Measurements from ENCODE around the gene GOLT1A. TPM values are rescaled to one million over a fixed set of nuclear protein-coding genes. Genes with fewer than 3 reads are reported as not detected.
A peak's percentile ranks its signal among the peaks of the same experiment; 100 is the strongest.

The GOLT1A gene
- polyA plus RNA-seq, 1 donor = 113 TPM

GRCh38 chr1:204161609-204162493 lies 51.9 kb downstream of the GOLT1A start:
- no peaks in the 10 kb centered on the region for H3K36me3 ChIP-seq (ENCODE audit: control insufficient read depth, insufficient read depth, low read length)
- no peaks in the 10 kb centered on the region for H3K27me3 ChIP-seq (ENCODE audit: control insufficient read depth, insufficient read depth, low read length)
- no peaks in the 10 kb centered on the region for H3K4me1 ChIP-seq (ENCODE audit: control insufficient read depth, insufficient read depth, low read length)
- no peak overlapping the region for H3K4me3 ChIP-seq (ENCODE audit: low read length)
- WGBS (ENCODE audit: insufficient coverage, low lambda C conversion rate) = no CpG with 5 or more reads among the region's 14 CpGs
- no peaks in the 10 kb centered on the region for H3K9me3 ChIP-seq (ENCODE audit: control insufficient read depth, low read depth, low read length)
- no peak overlapping the region for H3K27ac ChIP-seq (ENCODE audit: low read length)
- no peak for DNase-seq

GRCh38 chr1:204157962-204158361 lies 55.8 kb downstream of the GOLT1A start:
- H3K36me3 ChIP-seq (ENCODE audit: control insufficient read depth, insufficient read depth, low read length) = no peaks in the 10 kb centered on the region
- no peaks in the 10 kb centered on the region for H3K9me3 ChIP-seq (ENCODE audit: control insufficient read depth, low read depth, low read length)
- H3K4me1 ChIP-seq (ENCODE audit: control insufficient read depth, insufficient read depth, low read length) = peaks cover 2% of the 10 kb centered on the region
- no peak overlapping the region for H3K27ac ChIP-seq (ENCODE audit: low read length)
- H3K27me3 ChIP-seq (ENCODE audit: control insufficient read depth, insufficient read depth, low read length) = no peaks in the 10 kb centered on the region
- WGBS (ENCODE audit: insufficient coverage, low lambda C conversion rate) = 66% methylated on average over 3 of the region's 6 CpGs
- DNase-seq = no peak
- H3K4me3 ChIP-seq (ENCODE audit: low read length) = no peak overlapping the region

GRCh38 chr1:204155881-204156280 lies 57.9 kb downstream of the GOLT1A start:
- H3K4me1 ChIP-seq (ENCODE audit: control insufficient read depth, insufficient read depth, low read length) = peaks cover 15% of the 10 kb centered on the region
- no peak overlapping the region for H3K27ac ChIP-seq (ENCODE audit: low read length)
- WGBS (ENCODE audit: insufficient coverage, low lambda C conversion rate) = no CpG with 5 or more reads among the region's 10 CpGs
- no peaks in the 10 kb centered on the region for H3K27me3 ChIP-seq (ENCODE audit: control insufficient read depth, insufficient read depth, low read length)
- H3K9me3 ChIP-seq (ENCODE audit: control insufficient read depth, low read depth, low read length) = no peaks in the 10 kb centered on the region
- DNase-seq = no peak
- H3K4me3 ChIP-seq (ENCODE audit: low read length) = no peak overlapping the region
- no peaks in the 10 kb centered on the region for H3K36me3 ChIP-seq (ENCODE audit: control insufficient read depth, insufficient read depth, low read length)

GRCh38 chr1:204154568-204155255 lies 59.1 kb downstream of the GOLT1A start:
- WGBS (ENCODE audit: insufficient coverage, low lambda C conversion rate) = no CpG with 5 or more reads among the region's 15 CpGs
- no peaks in the 10 kb centered on the region for H3K36me3 ChIP-seq (ENCODE audit: control insufficient read depth, insufficient read depth, low read length)
- peaks cover 18% of the 10 kb centered on the region for H3K4me1 ChIP-seq (ENCODE audit: control insufficient read depth, insufficient read depth, low read length)
- H3K4me3 ChIP-seq (ENCODE audit: low read length) = no peak overlapping the region
- no peaks in the 10 kb centered on the region for H3K9me3 ChIP-seq (ENCODE audit: control insufficient read depth, low read depth, low read length)
- DNase-seq = no peak
- H3K27ac ChIP-seq (ENCODE audit: low read length) = no peak overlapping the region
- H3K27me3 ChIP-seq (ENCODE audit: control insufficient read depth, insufficient read depth, low read length) = no peaks in the 10 kb centered on the region

GRCh38 chr1:204153667-204154066 lies 60.1 kb downstream of the GOLT1A start:
- H3K36me3 ChIP-seq (ENCODE audit: control insufficient read depth, insufficient read depth, low read length) = no peaks in the 10 kb centered on the region
- H3K4me1 ChIP-seq (ENCODE audit: control insufficient read depth, insufficient read depth, low read length) = peaks cover 18% of the 10 kb centered on the region
- WGBS (ENCODE audit: insufficient coverage, low lambda C conversion rate) = 80% methylated on average over 1 of the region's 5 CpGs

GRCh38 chr1:204152310-204153044 lies 61.3 kb downstream of the GOLT1A start:
- H3K27me3 ChIP-seq (ENCODE audit: control insufficient read depth, insufficient read depth, low read length) = no peaks in the 10 kb centered on the region
- WGBS (ENCODE audit: insufficient coverage, low lambda C conversion rate) = no CpG with 5 or more reads among the region's 25 CpGs
- peak overlapping the region; percentile 59 for H3K4me3 ChIP-seq (ENCODE audit: low read length)
- no peaks in the 10 kb centered on the region for H3K36me3 ChIP-seq (ENCODE audit: control insufficient read depth, insufficient read depth, low read length)
- H3K4me1 ChIP-seq (ENCODE audit: control insufficient read depth, insufficient read depth, low read length) = peaks cover 29% of the 10 kb centered on the region
- no peaks in the 10 kb centered on the region for H3K9me3 ChIP-seq (ENCODE audit: control insufficient read depth, low read depth, low read length)
- DNase-seq = peak in 1 of 2 donors; percentile 20
- H3K27ac ChIP-seq (ENCODE audit: low read length) = peak overlapping the region; percentile 42

More at GRCh38 chr1:204153667-204154066, 60.1 kb downstream of the GOLT1A start:
- H3K27me3 ChIP-seq (ENCODE audit: control insufficient read depth, insufficient read depth, low read length) = no peaks in the 10 kb centered on the region
- no peak for DNase-seq
- H3K9me3 ChIP-seq (ENCODE audit: control insufficient read depth, low read depth, low read length) = no peaks in the 10 kb centered on the region
- no peak overlapping the region for H3K27ac ChIP-seq (ENCODE audit: low read length)
- H3K4me3 ChIP-seq (ENCODE audit: low read length) = no peak overlapping the region

- no peaks in the 10 kb centered on the region for H3K9me3 ChIP-seq (ENCODE audit: control insufficient read depth, low read depth, low read length)
- H3K36me3 ChIP-seq (ENCODE audit: control insufficient read depth, insufficient read depth, low read length) = no peaks in the 10 kb centered on the region
- no CpG with 5 or more reads among the region's 94 CpGs for WGBS (ENCODE audit: insufficient coverage, low lambda C conversion rate)
- DNase-seq = peak; percentile 71 to 86
- H3K4me1 ChIP-seq (ENCODE audit: control insufficient read depth, insufficient read depth, low read length) = peaks cover 36% of the 10 kb centered on the region
- peak within 1 kb of the TSS; percentile 42 for H3K27ac ChIP-seq (ENCODE audit: low read length)
- peak within 1 kb of the TSS; percentile 86 for H3K4me3 ChIP-seq (ENCODE audit: low read length)
- no peaks in the 10 kb centered on the region for H3K27me3 ChIP-seq (ENCODE audit: control insufficient read depth, insufficient read depth, low read length)
These were observed 62.1 kb downstream of the GOLT1A start, which contains the start of gene ETNK2 for GRCh38 chr1:204151552-204152309. TSS of gene ETNK2 (minus strand) at chr1:204152044. CDS start at chr1:204151852, 192 bp downstream.

- Histone ChIP-seq H3K27me3 (ENCODE audit: control insufficient read depth, insufficient read depth, low read length) (no peaks in the 10 kb centered on the region), H3K36me3 (ENCODE audit: control insufficient read depth, insufficient read depth, low read length) (peaks cover 6% of the 10 kb centered on the region), H3K9me3 (ENCODE audit: control insufficient read depth, low read depth, low read length) (no peaks in the 10 kb centered on the region), H3K27ac (ENCODE audit: low read length) (peak overlapping the region; percentile 8), H3K4me1 (ENCODE audit: control insufficient read depth, insufficient read depth, low read length) (peaks cover 44% of the 10 kb centered on the region), H3K4me3 (ENCODE audit: low read length) (peak overlapping the region; percentile 86)
- WGBS (ENCODE audit: insufficient coverage, low lambda C conversion rate) = no CpG with 5 or more reads among the region's 33 CpGs
- peak in 1 of 2 donors; percentile 18 for DNase-seq
These were observed 62.9 kb downstream of the GOLT1A start for GRCh38 chr1:204150702-204151551.
